NCI-H82 treated with DMSO at 0.1 percent for 48 hours (cell line): ENCODE results near the gene FBN1.

ENCODE experiments used
- DNase-seq: peaks from one replicate; lab custom pipeline; 2025; ENCODE audit not compliant: unreplicated experiment; lab: John Stamatoyannopoulos, UW

The FBN1 gene

DNA sequence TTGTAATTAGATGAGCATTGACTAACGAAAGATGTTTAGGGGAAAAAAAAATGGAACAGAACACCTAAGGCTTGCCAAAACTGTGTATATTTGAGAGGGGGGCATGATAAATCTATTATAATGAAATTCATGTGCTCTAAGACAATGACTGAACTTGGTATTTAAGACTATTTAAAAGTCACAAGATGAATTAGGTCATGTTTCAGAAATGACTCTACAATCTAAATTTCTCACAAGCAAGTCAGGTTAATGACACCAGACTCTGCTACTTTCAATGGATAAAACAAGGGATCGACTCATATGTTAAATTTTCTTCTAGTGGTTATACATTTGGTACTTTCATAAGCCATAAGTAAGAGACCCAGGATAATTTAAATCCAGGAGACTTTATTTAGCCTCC, 235.9 kb downstream of the FBN1 start:
- DNase-seq = no peak

DNA sequence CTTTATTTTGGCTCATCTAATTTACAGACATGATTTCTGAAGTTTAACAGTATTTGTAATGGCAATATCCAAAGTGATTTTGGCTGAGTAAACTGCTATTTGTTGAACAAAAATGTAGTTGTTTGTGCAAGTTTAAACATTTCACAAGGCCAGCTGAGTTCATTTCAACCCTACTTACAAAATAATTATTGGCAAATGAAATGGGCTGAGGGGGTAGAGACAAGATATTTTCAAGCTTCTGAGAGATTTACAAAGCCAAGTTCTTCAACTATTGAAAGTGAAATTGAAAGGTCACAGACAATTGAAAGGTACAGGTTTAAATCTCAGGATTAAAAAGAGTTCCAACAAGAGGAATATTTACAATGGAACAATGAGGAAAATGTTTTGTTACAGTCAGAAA, 237.2 kb downstream of the FBN1 start:
- no peak for DNase-seq

DNA sequence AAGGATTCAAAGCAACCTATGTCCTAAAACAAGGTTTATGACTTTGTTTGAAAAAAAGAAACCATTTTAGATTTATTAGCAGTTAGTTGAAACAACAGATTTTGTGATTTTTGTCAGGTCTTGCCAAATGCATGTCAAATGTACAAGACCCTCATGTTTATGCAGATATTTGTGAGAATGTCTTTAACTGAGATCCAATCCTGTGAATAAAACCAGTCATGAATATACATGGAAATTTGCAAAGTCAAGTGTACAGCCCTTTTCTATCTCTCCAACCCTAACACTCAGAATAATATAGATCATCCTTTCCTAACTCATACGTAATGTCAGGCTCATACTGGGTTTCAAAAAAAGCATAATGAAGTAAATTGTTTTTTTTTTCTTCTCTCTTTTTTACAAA, 237.9 kb downstream of the FBN1 start:
- DNase-seq = no peak

DNA sequence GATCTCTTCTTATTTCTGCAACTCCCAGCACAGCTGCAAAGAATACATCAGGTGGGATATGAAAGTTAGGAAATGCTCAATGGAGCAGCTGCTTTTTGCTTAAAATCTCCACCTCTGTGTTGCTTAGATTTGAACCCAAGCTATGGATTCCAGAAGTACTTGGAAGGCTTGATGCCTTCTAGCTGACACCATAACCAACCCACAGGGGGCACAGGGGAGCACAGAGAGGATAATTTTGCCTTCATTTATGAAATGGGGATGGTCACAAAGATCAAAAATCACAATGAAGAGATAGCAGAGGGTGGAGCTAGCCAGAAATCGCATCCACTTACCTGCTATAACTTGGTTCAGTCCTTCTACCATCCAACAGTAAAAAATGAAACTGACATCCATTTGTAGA, 238.6 kb downstream of the FBN1 start:
- DNase-seq = no peak

DNA sequence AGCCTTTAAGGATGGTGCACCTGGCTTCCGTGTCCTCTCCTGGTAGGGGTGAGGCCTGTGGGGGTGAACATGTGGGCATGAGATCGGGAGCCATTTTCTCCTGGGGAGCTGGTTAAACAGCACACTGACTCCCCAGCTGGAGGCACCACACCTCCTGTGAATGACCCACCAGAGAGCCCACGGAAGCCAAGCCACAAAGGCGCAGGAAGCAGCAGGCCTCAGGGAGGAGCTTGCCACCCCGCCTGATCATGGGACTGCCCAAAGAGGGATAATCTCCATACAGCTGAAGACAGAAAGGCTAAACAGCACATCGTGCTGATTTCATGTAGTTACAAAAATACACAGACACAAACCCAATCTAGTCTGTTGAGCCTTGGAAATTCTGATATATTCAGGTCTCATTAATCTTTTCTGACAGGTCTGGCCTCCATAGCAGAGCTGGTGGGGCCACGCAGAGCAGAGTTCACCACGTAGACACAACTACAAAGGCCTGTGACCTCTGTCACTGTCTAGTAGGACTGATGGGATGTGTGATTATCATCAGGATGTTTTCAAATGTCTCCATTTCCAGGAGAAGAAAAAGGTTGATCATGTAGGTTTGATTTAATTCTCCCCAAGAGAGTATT, 239.1 kb downstream of the FBN1 start:
- DNase-seq = no peak

DNA sequence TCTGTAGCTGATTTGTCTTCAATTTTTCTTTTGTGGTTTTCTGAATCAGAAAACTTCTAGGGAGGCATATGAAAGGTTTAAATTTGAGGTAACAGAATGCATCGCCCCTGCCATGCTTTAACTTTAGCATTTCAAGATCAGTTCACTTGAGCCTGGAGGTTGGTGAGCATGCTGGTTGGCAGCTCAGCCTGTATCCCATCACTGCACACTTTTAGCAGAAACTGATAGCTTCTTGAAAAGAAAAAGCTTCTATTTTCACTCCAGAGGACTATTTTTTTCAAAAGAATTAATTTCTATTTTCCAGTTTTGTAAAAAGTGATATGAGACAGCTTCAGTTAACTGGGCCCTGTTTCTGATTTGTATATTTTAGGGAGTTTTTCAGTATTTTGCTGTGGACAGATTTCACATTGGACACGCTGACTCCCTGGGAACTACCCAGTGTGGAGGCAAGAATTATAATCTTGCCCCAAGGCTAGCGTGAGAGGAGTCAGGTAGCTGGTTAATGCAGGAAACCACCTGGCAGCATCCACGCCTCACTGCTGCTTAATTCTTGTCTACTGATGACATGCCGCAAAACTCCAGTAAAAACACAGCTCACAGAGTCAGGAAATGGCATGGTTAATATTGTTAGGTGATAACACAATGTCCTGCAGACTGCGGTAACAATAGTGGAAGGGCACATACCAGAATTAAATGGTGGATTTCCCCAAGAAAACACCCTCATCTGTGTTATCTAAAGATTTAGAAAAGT, 242.9 kb downstream of the FBN1 start:
- DNase-seq = no peak

DNA sequence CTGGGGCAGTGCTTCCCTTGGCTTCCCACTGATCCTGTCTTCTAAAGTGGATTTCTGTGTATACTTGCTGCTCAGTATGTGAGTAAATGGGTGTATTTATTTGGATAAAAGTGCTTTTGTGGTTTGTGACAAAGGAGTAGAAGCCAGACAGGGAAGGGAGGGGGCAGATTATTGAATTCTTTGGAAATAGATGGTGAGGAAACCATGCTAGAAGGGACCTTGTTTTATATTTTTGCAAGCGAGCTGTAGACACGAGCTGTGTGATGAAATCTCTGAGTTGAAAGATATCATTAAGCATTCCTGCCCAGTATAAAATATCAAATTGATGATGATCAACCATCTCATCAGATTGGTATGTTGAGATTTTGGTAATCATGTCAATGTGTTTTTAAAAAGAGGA, 245.4 kb downstream of the FBN1 start:
- no peak for DNase-seq

DNA sequence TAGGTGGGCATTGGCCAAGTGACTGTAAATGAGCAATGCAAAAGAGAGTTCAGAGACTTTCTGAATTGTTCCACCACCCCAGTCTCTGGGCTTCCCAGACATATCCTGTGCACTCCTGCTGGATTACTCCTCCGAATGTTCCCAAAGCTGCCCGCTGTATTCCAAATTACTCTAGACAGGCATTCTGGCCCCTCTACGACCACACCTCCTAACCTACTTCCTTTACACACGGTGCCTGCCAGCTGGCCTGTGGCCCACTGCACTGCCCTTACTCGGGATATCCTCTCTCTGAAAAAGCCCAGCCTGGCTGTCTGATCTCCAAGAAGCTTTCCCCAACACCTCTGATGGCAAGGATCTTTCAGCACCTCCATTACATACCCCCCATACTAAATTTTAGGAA, 247.7 kb downstream of the FBN1 start:
- no peak for DNase-seq

DNA sequence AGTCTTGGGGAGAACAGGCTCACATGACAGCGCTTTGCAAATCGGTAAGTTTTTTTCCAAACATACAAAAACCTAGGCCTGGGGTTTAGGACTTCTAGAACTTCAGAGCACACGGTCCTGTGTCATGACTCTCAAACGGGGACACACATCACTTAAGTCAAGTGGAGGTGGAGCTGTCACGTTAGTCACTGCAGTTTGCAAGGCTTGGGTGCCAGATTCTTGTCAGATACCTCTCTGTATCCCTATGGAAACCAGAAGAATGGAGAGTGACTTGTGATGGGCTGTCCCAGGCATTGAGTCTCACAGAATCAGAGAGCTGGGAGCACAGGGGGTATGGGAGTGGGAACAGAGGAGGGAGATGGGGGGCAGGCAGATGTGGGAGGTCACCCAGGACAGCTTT, 249.5 kb downstream of the FBN1 start:
- no peak for DNase-seq

DNA sequence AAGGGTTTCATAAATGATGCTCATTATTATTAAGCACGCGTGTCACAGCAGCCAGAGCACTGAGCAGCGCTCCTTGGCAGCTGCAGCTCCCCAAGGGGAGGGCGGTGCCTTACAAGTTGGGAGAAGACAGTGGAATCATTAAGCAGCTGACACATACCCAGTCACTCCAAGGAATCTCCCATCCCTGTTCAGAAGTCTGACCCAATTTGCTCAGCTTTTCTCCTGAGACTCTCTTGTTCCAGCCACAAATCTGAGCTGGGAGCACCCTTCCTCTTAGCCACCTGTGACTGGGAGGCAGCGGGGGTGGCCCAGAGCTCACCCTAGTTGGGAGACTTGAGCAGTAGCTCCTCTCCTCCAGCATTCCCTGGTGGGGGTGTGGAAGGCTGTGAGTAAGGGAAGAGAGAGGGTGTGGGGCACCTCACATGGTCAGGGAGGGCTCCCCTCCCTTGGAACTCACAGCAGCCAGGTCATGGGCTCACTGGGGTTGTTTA, 249.9 kb downstream of the FBN1 start:
- DNase-seq = no peak

DNA sequence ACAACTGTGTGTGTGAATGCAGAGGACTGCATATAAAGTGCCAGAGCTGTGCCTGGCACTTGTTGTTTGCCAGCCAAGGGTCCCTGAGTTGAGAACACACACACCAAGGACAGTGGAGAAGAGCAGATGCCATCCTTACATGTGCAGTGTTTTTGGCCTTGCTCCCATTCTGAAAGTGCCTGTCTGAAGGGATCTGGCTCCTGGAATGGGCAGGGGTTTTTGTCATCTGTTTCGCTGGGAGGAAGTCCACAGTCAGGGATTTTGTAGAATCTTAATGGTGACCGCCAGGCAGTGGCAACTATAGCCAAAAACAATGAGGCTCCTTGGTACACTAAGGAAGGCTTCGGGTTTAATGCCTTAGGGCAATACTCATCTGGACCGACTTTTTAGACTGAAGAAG, 250.5 kb downstream of the FBN1 start:
- no peak for DNase-seq

DNA sequence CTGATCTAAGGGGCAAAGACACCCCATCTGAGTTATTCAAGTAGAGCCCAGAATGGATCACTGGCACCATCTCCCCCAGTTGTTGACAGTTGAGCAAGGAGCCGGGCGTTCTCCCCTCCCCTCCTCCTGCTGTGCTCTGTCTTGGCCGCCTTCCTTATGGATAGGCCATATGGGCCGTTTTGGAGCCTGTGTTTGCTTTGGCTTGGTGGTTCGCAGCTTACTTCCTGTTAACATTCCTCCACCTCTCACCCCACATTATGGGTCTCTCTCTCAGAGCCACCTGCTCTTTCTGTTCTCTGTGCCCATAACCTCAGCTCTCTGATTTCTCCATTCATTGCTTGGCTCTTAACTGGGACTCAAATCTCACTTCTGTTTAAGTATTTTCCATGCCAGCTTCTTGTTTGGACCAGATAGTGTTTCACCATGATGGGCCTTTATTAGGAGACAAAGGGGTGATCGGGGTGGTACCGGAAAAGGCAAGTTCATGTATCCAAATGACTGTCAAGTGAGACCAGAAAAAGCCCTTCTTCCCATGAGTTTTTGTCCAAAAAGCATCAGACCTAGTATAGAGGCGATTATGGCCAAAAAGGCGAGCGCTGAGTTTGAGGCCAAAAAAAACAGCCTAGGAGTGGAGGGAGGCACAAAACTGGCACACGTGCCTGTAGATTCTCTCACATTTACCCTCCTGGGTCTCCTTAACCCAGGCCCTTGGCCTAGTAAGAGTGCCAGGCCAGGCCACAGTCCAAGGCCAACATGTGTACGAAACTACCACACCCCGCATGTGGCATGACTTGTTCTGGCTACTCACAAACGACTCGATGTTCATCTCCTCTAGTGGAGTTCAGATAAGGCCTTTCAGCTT, 251.6 kb downstream of the FBN1 start:
- no peak for DNase-seq

DNA sequence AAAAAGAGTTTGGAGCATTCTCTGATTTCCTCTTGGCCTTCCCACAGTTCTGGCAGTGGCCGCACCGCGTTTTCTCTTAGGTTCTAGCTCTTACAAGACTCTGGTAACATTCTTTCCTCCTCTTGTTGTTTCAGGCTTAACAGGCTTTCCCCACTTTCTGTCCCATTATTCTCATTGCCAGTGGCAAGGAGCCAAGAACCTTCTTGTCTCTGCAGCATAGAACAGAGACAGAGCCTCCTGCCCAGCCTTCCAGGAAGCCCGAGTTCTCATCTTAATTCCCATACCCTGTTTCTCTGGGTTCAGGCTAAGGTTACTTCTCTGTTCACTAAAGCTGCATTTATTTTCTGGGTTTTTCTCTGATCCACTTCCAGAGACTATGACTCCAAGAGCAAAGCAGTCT, 253.2 kb downstream of the FBN1 start:
- no peak for DNase-seq

DNA sequence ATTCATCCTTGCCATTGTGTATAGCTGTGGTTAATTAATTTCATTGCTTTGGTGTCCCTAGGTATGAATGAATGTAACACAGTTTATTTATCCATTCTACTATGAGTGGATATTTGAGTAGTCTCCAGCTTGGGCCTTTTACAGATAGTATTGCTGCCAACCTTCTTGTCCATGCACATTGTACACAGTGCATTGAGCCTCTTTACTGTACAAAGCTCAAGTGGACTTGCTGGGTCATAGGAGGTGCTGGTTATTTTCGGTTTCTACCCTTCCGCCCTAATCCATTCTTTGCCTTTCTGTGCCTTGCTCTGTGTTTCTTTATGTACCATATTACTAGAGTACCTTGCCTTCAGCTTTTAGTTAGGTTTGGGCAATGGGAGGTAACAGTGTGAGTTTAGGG, 253.6 kb downstream of the FBN1 start:
- DNase-seq = no peak

DNA sequence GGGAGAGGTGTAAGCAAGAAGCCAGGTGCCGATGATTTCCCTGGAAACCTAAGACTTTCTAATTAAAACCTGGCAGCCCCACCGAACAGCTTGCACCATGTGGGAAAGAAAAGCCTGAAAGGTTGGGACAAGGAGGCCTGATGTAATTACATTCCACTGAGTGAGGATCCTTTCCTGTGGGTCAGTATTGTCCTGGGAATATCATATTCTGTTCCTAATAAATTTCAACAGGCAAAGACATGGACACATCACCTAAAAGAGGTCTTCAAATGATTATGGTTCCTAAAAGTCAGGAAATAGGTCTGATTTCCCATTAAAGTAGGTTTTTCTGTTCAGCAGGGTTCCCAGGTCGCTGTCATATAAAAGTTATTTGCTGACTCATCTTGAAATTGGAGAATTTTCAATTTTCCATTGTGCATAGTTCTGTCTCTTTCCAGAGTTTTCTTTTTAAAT, 255.8 kb downstream of the FBN1 start:
- DNase-seq = no peak

DNA sequence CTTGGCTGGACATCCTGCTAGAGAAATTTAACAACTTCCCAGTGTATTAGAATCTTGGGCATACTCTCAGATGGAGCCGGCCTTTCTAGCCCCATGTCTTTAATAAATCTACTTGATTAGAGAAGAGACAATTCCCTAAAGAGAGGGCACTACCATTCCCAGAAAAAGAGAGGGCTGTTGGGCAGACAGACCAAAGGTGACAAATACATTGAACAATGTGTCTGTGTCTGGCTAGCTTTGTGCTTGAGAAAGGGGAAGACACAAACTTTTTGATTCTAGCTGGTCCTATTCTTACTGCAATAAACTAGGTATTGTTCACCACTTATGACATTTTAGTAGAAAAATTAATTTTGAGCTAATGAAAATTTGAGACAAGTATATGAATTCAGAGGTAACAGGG, 256.6 kb downstream of the FBN1 start:
- DNase-seq = no peak

DNA sequence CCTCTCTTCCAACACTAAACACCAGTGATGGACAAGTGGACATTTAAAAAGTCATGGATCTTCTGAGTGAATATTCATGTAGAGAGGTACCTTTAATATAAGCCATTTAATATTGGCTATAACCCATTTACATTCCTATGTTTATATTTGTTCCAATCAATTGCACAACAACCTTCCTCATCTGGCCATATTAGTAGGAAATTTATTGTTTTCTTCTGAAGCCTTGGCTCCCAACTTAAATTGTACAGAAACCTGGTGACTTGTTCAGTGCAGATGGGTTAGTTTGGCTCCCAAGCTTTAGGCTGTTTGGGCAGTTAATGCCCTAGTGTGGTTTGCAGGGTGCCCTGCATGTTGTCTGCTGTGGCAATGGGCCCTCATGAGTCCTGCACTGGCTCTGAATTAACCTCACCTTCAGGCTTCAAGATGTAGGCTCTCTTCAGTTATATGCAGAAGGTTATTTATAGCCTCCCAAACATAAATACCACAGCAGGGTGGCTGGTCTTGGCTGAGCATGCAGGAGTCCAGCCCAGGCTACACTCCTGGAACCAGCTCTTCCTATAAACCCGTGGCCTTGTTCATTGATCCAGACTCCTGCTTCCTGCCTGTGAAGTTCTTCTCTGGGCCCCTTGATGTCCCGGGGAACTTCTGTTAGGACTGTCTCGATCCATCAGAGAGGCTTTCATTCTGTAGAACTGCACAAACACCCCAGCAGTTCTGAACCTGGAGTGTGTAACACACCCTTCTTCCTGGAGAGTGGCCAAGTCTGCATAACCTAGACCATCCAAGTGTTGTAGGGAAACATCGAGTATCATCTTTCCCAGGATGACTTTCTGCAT, 257.3 kb downstream of the FBN1 start:
- no peak for DNase-seq

DNA sequence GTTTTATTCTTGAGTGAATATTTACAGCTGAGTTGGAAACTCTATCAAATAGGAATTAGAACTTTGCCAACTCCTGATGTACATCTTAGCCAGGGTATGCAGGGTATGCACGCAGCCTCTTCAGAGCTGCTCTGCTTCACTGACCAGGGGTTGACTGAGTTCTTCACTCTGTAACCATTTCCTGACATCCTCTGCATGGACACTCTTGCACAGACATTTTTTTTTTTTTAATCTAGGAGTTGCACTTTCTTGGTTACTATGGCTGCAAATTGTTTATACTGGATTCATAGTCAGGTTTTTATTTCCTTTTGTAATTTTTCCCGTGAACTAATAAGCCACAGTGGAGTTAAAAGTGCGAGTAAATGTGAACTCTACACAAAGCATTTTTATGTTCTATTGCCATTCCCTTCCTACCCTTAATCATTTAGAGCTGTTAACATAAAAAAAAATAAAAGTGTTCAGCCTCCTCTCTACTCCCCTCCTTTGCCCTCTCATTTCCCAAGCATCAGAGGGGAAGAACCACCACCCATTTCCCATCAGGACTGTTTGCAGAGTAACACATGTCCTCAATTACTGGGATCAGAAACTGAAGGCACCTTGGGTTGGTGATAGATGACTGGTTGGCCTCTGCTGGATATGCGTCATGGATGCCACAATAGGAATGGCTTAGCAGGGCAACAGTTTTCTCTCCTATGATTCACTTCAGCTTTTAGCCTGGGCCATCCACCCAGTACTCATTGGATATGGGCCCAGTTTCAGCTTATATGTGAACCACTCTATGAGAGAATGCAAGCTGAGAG, 260.3 kb downstream of the FBN1 start:
- DNase-seq = no peak

DNA sequence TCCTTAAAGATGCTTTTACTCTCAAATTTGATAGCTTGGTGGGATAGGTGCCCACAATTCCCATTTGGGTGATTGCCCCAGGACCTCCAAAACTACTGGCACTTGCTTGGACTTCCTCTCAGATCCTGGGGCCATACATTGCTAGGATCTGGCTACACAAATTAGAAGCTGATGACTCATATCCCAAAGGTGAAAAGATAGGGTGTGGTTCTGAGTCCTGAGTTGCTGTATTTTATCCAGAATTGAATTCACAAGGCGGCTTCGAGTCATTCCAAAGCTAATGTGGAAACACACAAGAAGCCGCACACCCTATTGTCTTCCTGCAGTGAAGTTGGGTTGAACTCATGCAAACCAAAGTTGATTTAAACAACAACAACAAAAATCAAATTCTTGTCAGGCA, 260.9 kb downstream of the FBN1 start:
- no peak for DNase-seq

DNA sequence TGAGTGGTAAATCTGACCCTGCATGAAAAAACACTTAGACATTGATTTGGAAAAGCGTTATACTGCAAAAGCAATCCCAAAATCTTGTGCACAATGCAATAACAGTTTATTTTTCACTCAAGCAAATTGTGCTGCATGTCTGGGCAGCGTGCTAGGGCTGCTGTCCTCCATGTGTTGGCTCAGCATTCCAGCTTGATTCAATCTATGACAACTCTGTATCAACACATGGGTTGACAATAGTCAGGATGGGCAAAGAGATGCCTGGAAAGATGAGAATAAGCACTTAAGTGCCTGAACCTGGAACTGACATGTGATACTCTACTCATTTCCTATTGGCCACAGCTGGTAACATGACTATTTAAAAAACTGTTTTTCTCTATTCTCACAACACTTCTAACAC, 262.5 kb downstream of the FBN1 start:
- no peak for DNase-seq
